ENCODE results near the gene MPV17L2.

- no peak for TF ChIP-seq EZH2 (IDR thresholded peaks at IDR 0.05; ENCODE audit: borderline replicate concordance, insufficient read depth, low read depth, low read length, poor library complexity, severe bottlenecking)
- no peak for TF ChIP-seq CTCF (IDR thresholded peaks at IDR 0.05)
These were observed 19.3 kb upstream of the MPV17L2 start, which contains the start of gene IFI30 for GRCh38 chr19:18173572-18174288.
